ENCODE data around the gene PRKCI.

PRKCI gene

DNA sequence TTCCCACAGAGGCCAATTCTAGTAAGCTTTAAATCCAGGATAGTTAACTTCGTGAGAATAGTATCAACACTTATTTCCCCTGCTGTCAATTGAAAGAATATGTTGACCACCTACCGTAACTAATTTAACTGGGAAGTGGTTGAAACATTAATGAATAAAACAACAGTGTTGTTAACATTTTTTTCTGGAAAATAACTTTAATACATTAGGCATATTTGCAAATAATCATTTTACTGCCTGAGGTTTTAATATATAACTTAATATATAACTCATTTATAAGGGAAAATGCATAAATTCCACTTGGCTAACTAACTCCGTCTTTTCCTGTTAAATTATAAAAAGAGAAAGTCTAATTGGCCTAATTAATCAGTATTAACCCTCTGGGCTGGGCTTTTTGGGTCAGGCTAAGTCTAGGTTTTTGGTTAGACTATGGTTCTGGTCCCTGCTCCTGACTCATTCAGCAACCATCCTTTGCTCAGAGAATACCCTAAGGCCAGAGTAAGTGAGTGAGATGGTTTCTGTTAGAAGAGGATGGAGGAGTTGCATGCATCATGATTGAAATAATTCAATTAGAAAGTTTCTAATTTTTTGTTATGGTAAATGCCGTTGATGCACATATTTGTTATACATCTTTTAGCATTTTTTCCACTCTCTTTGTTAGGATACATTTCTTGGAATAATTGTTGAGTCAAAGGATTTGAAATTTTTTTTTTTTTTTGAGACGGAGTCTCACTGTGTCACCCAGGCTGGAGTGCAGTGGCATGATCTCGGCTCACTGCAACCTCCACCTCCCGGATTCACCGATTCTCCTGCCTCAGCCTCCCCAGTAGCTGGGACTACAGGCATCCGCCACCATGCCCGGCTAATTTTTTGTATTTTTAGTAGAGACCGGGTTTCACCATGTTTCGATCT is 124.5 kb downstream of the PRKCI start:
- DNase-seq, result peak; percentile 41

DNA sequence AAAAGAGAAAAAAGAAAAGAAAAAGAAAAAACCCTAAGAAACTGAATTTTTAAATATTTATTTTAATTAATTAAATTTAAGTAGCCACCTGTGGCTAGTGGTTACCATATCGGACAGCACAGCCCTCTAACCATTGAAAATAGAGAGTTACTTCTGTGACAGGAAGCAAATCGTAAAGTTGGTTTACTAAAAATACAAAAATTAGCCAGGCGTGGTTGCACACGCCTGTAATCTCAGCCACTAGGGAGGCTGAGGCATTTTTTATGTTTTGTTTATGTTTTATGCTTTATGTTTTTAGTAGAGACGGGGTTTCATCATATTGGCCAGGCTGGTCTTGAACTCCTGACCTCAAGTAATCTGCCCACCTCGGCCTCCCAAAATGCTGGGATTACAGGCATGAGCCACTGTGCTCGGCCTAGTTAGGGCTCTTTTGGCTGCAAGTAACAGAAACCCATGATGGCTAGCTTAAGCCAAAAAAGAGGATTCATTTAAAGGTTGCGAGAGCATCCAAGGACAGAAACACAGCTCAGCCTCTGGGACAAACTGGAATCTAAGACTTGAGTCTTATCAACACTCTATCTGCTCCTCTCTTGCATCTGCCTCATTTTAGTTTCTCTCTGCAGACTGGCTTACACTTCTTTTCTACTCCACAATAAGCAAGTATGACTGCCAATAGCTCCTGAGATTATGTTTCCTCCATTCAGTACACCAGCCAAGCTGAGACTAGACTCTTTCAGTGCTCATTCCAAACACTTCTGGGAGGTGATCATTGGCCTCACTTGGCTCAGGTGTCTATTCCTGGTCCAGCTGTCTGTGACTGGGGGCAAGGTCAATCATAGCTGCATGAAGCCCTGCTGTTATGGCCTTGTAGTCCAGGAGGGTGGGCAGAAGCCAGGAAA is 128.5 kb downstream of the PRKCI start:
- DNase-seq, result no peak

DNA sequence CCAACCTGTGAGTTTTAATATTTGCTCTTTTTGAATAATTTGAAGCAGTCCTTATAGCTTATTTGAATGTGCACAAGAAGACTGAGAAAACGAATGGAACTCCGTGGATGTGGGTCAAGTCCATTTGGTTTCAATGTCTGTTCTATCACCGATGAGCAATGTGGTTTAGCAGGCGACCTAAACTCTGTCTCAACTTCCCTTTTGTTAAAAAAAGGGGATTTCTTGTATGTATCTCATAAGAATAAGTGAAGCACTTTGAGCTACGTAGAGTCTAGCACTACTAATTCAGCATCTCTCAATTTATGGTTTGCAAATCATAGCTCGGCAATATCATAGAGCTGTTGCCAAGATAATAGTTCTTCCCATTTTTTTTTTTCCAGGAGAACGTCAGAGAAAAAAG is 130.7 kb downstream of the PRKCI start:
- DNase-seq, result no peak

DNA sequence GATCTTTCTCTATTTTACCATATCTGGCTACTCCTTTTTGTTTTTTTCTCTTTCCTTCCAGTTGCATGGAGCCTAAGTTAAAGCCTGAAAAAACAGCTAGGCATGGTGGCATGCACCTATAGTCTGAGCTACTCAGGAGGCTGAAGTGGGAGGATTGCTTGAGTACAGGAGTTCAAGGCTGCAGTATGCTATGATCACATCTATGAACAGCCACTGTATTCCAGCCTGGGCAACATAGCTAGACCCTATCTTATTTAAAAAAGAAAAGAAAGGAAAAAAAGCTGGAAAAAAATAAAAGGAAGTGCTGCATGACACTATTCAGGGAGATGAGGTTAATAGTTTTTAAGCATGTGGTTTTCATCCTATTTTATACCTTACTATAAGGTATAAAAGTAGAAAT is 131.3 kb downstream of the PRKCI start:
- no peak for DNase-seq

DNA sequence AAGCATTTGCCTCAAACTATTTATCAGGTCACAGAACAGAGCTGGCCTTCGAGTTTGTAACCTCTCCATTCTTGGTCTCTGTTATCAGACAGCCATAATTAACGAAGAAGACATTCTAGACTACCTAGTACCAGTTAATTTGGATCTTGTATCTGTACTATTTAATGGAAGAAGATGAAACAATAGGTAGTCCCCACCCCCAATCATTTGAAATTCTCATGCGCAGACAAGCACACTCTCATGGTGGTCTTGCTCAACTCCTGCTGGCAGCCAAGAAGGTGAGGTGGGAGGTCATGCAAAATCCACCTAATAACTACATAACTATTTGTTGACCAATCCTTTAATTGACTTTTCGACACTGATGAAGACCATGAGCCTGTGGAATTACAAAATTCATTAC is 132.5 kb downstream of the PRKCI start:
- no peak for DNase-seq

All from fibroblast of upper back skin (primary cell).